ENCODE results near the gene ARSB. TPM values are rescaled to one million over a fixed set of nuclear protein-coding genes. Genes with fewer than 3 reads are reported as not detected.

Gene ARSB
- total RNA-seq, 1 experiment from 2014 or later: 5.2 TPM

GRCh38 chr5:78746021-78746770, 238.9 kb downstream of the ARSB start:
- BruUV-seq (replicated peaks): no TSS peak
- Mint-ChIP-seq H3K27ac (ENCODE audit: low read depth, unreplicated experiment) (no peak overlapping the region), H3K4me3 (ENCODE audit: unreplicated experiment) (no peak overlapping the region), H3K4me1 (ENCODE audit: insufficient read depth, unreplicated experiment) (no peaks in the 10 kb centered on the region), H3K9me3 (ENCODE audit: unreplicated experiment) (no peaks in the 10 kb centered on the region), H3K27me3 (ENCODE audit: insufficient read depth, unreplicated experiment) (no peaks in the 10 kb centered on the region), H3K36me3 (ENCODE audit: insufficient read depth, unreplicated experiment) (no peaks in the 10 kb centered on the region)
- CTCF ChIA-PET: interaction anchor here (0.6 to 0.7 kb wide), 2 partner anchors 9 to 36 kb away, joined by 3 read pairs; no protein-coding TSS in a partner anchor
- DNase-seq (ENCODE audit: unreplicated experiment): no peak
- TF ChIP-seq CTCF (IDR thresholded peaks at IDR 0.05; ENCODE audit: unreplicated experiment): no peak
- intact Hi-C loops (cut with micrococcal nuclease): no loop called here
- POLR2A ChIA-PET: interaction anchor here (0.9 to 1.0 kb wide), 2 partner anchors 9 to 173 kb away, joined by 3 to 5 read pairs; no protein-coding TSS in a partner anchor

GRCh38 chr5:78744951-78745534, 240.1 kb downstream of the ARSB start:
- H3K9me3 Mint-ChIP-seq (ENCODE audit: unreplicated experiment): no peaks in the 10 kb centered on the region
- no peaks in the 10 kb centered on the region for H3K4me1 Mint-ChIP-seq (ENCODE audit: insufficient read depth, unreplicated experiment)
- POLR2A ChIA-PET: interaction anchor here (0.9 to 1.0 kb wide), 3 partner anchors 10 to 174 kb away, joined by 3 to 5 read pairs (median 3); no protein-coding TSS in a partner anchor
- CTCF ChIA-PET: no interaction called here
- intact Hi-C loops (cut with micrococcal nuclease): no loop called here
- no peaks in the 10 kb centered on the region for H3K36me3 Mint-ChIP-seq (ENCODE audit: insufficient read depth, unreplicated experiment)
- no peak overlapping the region for H3K4me3 Mint-ChIP-seq (ENCODE audit: unreplicated experiment)
- no peak for DNase-seq (ENCODE audit: unreplicated experiment)
- no TSS peak for BruUV-seq (replicated peaks)
- no peak for TF ChIP-seq CTCF (IDR thresholded peaks at IDR 0.05; ENCODE audit: unreplicated experiment)
- no peaks in the 10 kb centered on the region for H3K27me3 Mint-ChIP-seq (ENCODE audit: insufficient read depth, unreplicated experiment)
- no peak overlapping the region for H3K27ac Mint-ChIP-seq (ENCODE audit: low read depth, unreplicated experiment)

DNA sequence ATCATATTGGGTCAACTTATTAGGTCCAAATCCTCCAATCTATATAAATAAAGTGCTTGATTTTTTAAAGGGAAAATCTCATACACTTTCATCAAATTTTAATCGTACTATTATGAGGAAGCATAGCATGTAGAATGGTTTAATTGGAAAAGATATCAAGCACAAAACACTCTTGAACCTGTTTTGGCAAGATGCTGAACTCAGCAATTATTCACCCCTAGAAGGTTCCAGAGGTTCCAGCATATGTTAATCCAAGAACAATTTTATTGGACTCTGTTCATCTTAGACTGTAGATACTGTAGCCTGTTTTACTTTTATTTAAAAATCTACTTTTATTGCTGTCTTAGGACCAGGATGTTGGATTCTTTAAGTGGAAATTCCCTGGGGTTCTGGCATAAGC, 244.1 kb downstream of the ARSB start:
- no peak overlapping the region for H3K4me3 Mint-ChIP-seq (ENCODE audit: unreplicated experiment)
- ChIA-PET CTCF (no interaction called here), POLR2A (no interaction called here)
- H3K9me3 Mint-ChIP-seq (ENCODE audit: unreplicated experiment): no peaks in the 10 kb centered on the region
- H3K27me3 Mint-ChIP-seq (ENCODE audit: insufficient read depth, unreplicated experiment): no peaks in the 10 kb centered on the region
- H3K27ac Mint-ChIP-seq (ENCODE audit: low read depth, unreplicated experiment): no peak overlapping the region
- no peak for TF ChIP-seq CTCF (IDR thresholded peaks at IDR 0.05; ENCODE audit: unreplicated experiment)
- intact Hi-C loops (cut with micrococcal nuclease): no loop called here
- no peak for DNase-seq (ENCODE audit: unreplicated experiment)
- no TSS peak for BruUV-seq (replicated peaks)
- no peaks in the 10 kb centered on the region for H3K36me3 Mint-ChIP-seq (ENCODE audit: insufficient read depth, unreplicated experiment)
- H3K4me1 Mint-ChIP-seq (ENCODE audit: insufficient read depth, unreplicated experiment): peaks cover 7% of the 10 kb centered on the region

DNA sequence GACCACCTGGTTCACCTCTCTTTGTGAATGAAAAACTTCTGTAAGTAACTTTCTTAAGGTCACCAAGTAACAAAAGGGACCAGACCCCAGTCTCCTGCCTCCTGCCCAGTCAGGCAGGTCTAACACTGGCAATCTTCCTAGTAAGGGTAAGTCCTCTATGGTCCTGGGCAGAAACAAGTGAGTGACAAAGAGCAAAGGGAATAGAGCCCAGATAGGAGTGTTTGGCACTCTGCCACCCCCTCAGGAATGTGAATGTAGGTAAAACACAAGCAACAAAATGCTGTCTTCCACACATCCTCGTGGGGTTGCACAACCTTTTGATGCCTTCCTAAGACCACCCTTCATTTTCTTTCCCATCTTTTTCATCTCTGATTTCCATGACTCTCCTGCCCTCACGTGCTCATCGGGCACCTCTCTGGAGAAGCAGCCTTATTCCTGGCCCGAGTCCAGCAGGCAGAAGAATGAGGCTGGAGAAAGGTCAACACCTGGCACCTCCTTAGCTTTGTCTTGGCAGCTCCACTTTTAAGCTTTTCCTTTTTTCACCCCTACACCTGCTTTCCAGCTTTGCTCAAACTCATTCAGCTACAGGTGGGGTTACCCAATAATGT, 246.3 kb downstream of the ARSB start:
- ChIA-PET POLR2A (no interaction called here), CTCF (interaction anchor here (0.6 kb wide), 2 partner anchors 108 to 1173 kb away, joined by 3 read pairs; no protein-coding TSS in a partner anchor)
- peaks cover 7% of the 10 kb centered on the region for H3K4me1 Mint-ChIP-seq (ENCODE audit: insufficient read depth, unreplicated experiment)
- no TSS peak for BruUV-seq (replicated peaks)
- H3K9me3 Mint-ChIP-seq (ENCODE audit: unreplicated experiment): no peaks in the 10 kb centered on the region
- intact Hi-C loops (cut with micrococcal nuclease): no loop called here
- TF ChIP-seq CTCF (IDR thresholded peaks at IDR 0.05; ENCODE audit: unreplicated experiment): no peak
- no peaks in the 10 kb centered on the region for H3K36me3 Mint-ChIP-seq (ENCODE audit: insufficient read depth, unreplicated experiment)
- no peak overlapping the region for H3K4me3 Mint-ChIP-seq (ENCODE audit: unreplicated experiment)
- H3K27ac Mint-ChIP-seq (ENCODE audit: low read depth, unreplicated experiment): no peak overlapping the region
- DNase-seq (ENCODE audit: unreplicated experiment): peak; percentile 33
- no peaks in the 10 kb centered on the region for H3K27me3 Mint-ChIP-seq (ENCODE audit: insufficient read depth, unreplicated experiment)
